ENCODE results near the gene PLXNA4. TPM values are rescaled to one million over a fixed set of nuclear protein-coding genes. Genes with fewer than 3 reads are reported as not detected.
"Not testable (repeated sequence)": the region's sequence is repeated elsewhere in the genome, so short reads cannot be mapped to it uniquely, and the experiment has no call there.

PLXNA4 gene
- total RNA-seq, 4 donors from 2014 or later: 0.31 to 0.66 (median 0.43) TPM

- in situ Hi-C loops (cut with MboI; ENCODE audit: low sequenced_read_pairs in 4 of 4): no loop called here
- no peaks in the 10 kb centered on the region for H3K36me3 ChIP-seq
- no peaks in the 10 kb centered on the region for H3K4me1 ChIP-seq
- ATAC-seq: no peak
- H3K4me3 ChIP-seq: no peak overlapping the region
- TF ChIP-seq POLR2A (IDR thresholded peaks at IDR 0.05) (no peak), CTCF (IDR thresholded peaks at IDR 0.05 in 4 of 5, conservative IDR thresholded peaks at IDR 0.05 in 1 of 5) (no peak)
- intact Hi-C loops (cut with DNase I; ENCODE audit: low total_unique reads): no loop called here
- no peaks in the 10 kb centered on the region for H3K27me3 ChIP-seq
- no peak for DNase-seq
- no peak overlapping the region for H3K27ac ChIP-seq
- no peaks in the 10 kb centered on the region for H3K9me3 ChIP-seq
Measured at GRCh38 chr7:132604121-132604520, 27.9 kb upstream of the PLXNA4 start.

DNA sequence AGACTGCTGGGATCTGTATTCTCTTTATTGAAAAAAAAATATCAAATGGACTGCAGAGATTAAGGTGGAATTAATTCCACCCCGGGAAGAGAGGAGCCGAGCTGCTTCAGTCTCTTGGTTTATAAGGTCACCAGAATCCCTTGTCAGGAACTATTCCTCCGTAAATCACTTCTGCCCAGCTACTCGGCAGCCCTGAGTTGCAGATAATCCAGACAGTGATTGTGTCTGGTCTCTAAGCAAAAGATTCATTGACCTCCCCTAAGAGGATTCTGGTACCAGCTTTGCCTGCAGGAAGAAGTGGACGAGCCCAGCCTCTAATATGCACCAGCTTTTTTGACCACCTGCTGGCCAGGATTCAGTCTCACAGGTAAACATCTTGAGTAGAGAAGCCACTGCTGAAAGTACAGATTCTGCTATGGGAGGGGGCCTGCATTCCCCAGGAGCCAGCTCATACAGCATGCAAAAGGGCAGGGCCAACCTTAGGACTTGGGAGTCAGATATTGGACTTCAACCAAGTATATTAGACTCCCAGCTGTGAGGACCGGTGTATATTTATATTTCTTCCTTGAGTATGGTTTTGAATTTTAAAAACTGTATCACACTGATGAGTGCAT lies 27.1 kb upstream of the PLXNA4 start:
- H3K27me3 ChIP-seq: no peaks in the 10 kb centered on the region
- in situ Hi-C loops (cut with MboI; ENCODE audit: low sequenced_read_pairs in 4 of 4): no loop called here

GRCh38 chr7:132601783-132602182 lies 25.5 kb upstream of the PLXNA4 start:
- DNase-seq (no peak), ATAC-seq (no peak)
- no peaks in the 10 kb centered on the region for H3K4me1 ChIP-seq
- no peaks in the 10 kb centered on the region for H3K9me3 ChIP-seq
- no peaks in the 10 kb centered on the region for H3K36me3 ChIP-seq
- H3K4me3 ChIP-seq: no peak overlapping the region
- no peak for TF ChIP-seq POLR2A (IDR thresholded peaks at IDR 0.05)
- no peak for TF ChIP-seq CTCF (IDR thresholded peaks at IDR 0.05 in 4 of 5, conservative IDR thresholded peaks at IDR 0.05 in 1 of 5)
- in situ Hi-C loops (cut with MboI; ENCODE audit: low sequenced_read_pairs in 4 of 4): no loop called here
- intact Hi-C loops (cut with DNase I; ENCODE audit: low total_unique reads): no loop called here
- H3K27ac ChIP-seq: no peak overlapping the region
- H3K27me3 ChIP-seq: no peaks in the 10 kb centered on the region

More for the DNA sequence above, 27.1 kb upstream of the PLXNA4 start:
- Histone ChIP-seq H3K4me3 (no peak overlapping the region), H3K4me1 (no peaks in the 10 kb centered on the region), H3K36me3 (no peaks in the 10 kb centered on the region), H3K27ac (no peak overlapping the region), H3K9me3 (no peaks in the 10 kb centered on the region)
- ATAC-seq (no peak), DNase-seq (no peak)
- no peak for TF ChIP-seq CTCF (IDR thresholded peaks at IDR 0.05 in 4 of 5, conservative IDR thresholded peaks at IDR 0.05 in 1 of 5)
- no peak for TF ChIP-seq POLR2A (IDR thresholded peaks at IDR 0.05)
- intact Hi-C loops (cut with DNase I; ENCODE audit: low total_unique reads): no loop called here

DNA sequence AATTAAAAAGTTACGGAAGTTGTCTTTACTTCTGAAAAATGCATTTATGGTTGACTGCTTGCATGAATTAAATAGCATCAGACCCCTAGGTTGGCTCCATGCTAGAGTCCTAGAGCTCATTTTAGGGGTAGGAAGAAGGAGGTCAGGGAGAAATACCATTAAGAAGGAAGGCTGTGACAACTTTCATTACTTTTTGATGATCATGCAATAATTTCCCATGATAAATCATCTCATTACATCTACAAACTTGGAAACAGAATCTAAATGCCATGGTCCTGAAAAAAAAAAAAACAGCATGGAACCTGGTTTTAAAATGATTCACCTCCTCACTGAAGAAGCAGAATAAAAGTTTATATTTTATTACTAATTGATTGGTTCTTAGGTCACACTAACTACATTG lies 20.3 kb upstream of the PLXNA4 start:
- no peaks in the 10 kb centered on the region for H3K9me3 ChIP-seq
- intact Hi-C loops (cut with DNase I; ENCODE audit: low total_unique reads): no loop called here
- H3K4me3 ChIP-seq: no peak overlapping the region
- no peak for DNase-seq
- no peak for ATAC-seq
- no peaks in the 10 kb centered on the region for H3K36me3 ChIP-seq
- H3K27me3 ChIP-seq: no peaks in the 10 kb centered on the region
- TF ChIP-seq POLR2A (IDR thresholded peaks at IDR 0.05): no peak
- TF ChIP-seq CTCF (IDR thresholded peaks at IDR 0.05 in 4 of 5, conservative IDR thresholded peaks at IDR 0.05 in 1 of 5): no peak
- in situ Hi-C loops (cut with MboI; ENCODE audit: low sequenced_read_pairs in 4 of 4): loop anchor here in 3 of 4 donors (25.0 kb wide), 2 partner anchors 659 to 909 kb away; no protein-coding TSS in a partner anchor
- H3K4me1 ChIP-seq: no peaks in the 10 kb centered on the region
- no peak overlapping the region for H3K27ac ChIP-seq

DNA sequence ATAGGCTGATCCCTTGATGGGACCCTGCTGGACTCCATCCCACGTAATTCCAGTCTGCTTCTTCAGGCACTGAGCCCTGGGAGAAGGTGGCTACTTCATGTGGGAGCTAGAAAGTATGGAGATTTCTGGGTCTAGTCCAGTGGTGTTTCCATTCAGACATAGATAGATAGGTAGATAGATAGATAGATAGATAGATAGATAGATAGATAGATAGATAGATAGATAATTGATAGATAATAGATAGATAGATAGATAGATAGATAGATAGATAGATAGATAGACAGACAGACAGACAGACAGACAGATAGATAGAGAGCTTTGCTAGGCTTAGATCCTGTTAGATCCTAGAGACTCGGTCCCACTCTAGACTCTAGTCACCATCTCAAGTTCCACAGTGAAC lies 18.5 kb upstream of the PLXNA4 start:
- ATAC-seq; H3K4me1 ChIP-seq; H3K9me3 ChIP-seq; DNase-seq; H3K27ac ChIP-seq; H3K36me3 ChIP-seq; intact Hi-C loops (cut with DNase I; ENCODE audit: low total_unique reads); H3K4me3 ChIP-seq; H3K27me3 ChIP-seq: not testable (repeated sequence)
- in situ Hi-C loops (cut with MboI; ENCODE audit: low sequenced_read_pairs in 4 of 4): loop anchor here in 3 of 4 donors (25.0 kb wide), 2 partner anchors 657 to 907 kb away; no protein-coding TSS in a partner anchor
